Measurements from ENCODE around the gene DMAP1. TPM values are rescaled to one million over a fixed set of nuclear protein-coding genes. Genes with fewer than 3 reads are reported as not detected.

Gene DMAP1
- polyA plus RNA-seq, 4 donors: 53.2 to 74.3 (median 61.3) TPM

Other genes with a start within 250 kb of the DMAP1 start
- gene DPH2, start 243.5 kb upstream of the DMAP1 start, polyA plus RNA-seq (ENCODE audit: insufficient read length in 4 of 4): 10 to 100 TPM; 20.8 to 24.9 (median 22.9) TPM
- gene ATP6V0B, start 238.5 kb upstream of the DMAP1 start, polyA plus RNA-seq (ENCODE audit: insufficient read length in 4 of 4): 100 to 1,000 TPM; 146 to 165 (median 151) TPM
- gene B4GALT2, start 234.3 kb upstream of the DMAP1 start, polyA plus RNA-seq (ENCODE audit: insufficient read length in 4 of 4): 10 to 100 TPM; 37.3 to 58.4 (median 42.3) TPM
- gene CCDC24, start 221.9 kb upstream of the DMAP1 start, polyA plus RNA-seq (ENCODE audit: insufficient read length in 4 of 4): 10 to 100 TPM; 13.2 to 30.1 (median 23.5) TPM
- gene SLC6A9, start 182.0 kb upstream of the DMAP1 start, polyA plus RNA-seq (ENCODE audit: insufficient read length in 4 of 4): 1 to 10 TPM; 5.6 to 8.8 (median 6.9) TPM
- gene KLF17, start 94.7 kb upstream of the DMAP1 start, polyA plus RNA-seq (ENCODE audit: insufficient read length in 4 of 4): under 1 TPM in 1 of 4 donors, not detected in 3; 0.03 TPM
- gene KLF18, start 71.8 kb upstream of the DMAP1 start, polyA plus RNA-seq (ENCODE audit: insufficient read length in 4 of 4): not detected
- gene ERI3, start 141.8 kb downstream of the DMAP1 start, polyA plus RNA-seq (ENCODE audit: insufficient read length in 4 of 4): 100 to 1,000 TPM in 1 of 4 donors, 10 to 100 TPM in 3; 83.2 to 104 (median 91.7) TPM
- gene RNF220, start 191.8 kb downstream of the DMAP1 start, polyA plus RNA-seq (ENCODE audit: insufficient read length in 4 of 4): 100 to 1,000 TPM in 1 of 4 donors, 10 to 100 TPM in 3; 93.6 to 117 (median 96.2) TPM